Measurements from ENCODE around the gene TRAPPC12.
"Not testable (repeated sequence)": the region's sequence is repeated elsewhere in the genome, so short reads cannot be mapped to it uniquely, and the experiment has no call there.

- TF ChIP-seq CTCF, POLR2A (IDR thresholded peaks at IDR 0.05): not testable (repeated sequence)
- peak in 1 of 2 donors; percentile 23 for TF ChIP-seq POLR2AphosphoS5 (IDR thresholded peaks at IDR 0.05; ENCODE audit: insufficient read depth in 1 of 2, low read depth in 1 of 2)
These were observed 69.0 kb downstream of the TRAPPC12 start for GRCh38 chr2:3448441-3448911.

Measured in vagina (tissue), 2 donors.